Activated naive CD4-positive, alpha-beta T cell treated with anti-CD3 and anti-CD28 coated beads, Interleukin-2, amount 10 ng/mL, durations not matched to agents 7 days and 5 days (primary cell): Measurements from ENCODE around the gene LTB4R.

Experiments used
- CTCF ChIA-PET: fragments of 350-600 bp; sonication (Branson Sonifier 250); formaldehyde crosslinking; loops from one replicate; lab custom pipeline; 2021; ENCODE audit warnings: antibody characterized with exemption; lab: Charles Lee
- DNase-seq: peaks from one replicate; pipeline ENCODE4 v3.0.0-alpha.2; 2020
- H3K27ac Mint-ChIP-seq: one replicate; pipeline ENCODE4 v1.8.0; 2021; ENCODE audit warnings: mild to moderate bottlenecking, moderate library complexity, mixed read lengths
- H3K27me3 Mint-ChIP-seq: one replicate; pipeline ENCODE4 v1.8.0; 2021; ENCODE audit warnings: mild to moderate bottlenecking, mixed read lengths
- H3K36me3 Mint-ChIP-seq: one replicate; pipeline ENCODE4 v1.8.0; 2021; ENCODE audit warnings: mixed read lengths
- H3K4me1 Mint-ChIP-seq: one replicate; pipeline ENCODE4 v1.8.0; 2021; ENCODE audit warnings: mixed read lengths
- H3K4me3 Mint-ChIP-seq: one replicate; pipeline ENCODE4 v1.8.0; 2021; ENCODE audit warnings: mild to moderate bottlenecking, moderate library complexity, mixed read lengths
- H3K9me3 Mint-ChIP-seq: one replicate; pipeline ENCODE4 v1.8.0; 2021; ENCODE audit warnings: mixed read lengths

LTB4R gene

GRCh38 chr14:24299255-24300191 is 11.8 kb upstream of the LTB4R start, which contains the start of the genes DHRS1 and NOP9:
DHRS1 (minus strand) TSS chr14:24299780; CDS start chr14:24299106, 674 bp downstream.
NOP9 (plus strand) TSS chr14:24299850; CDS start chr14:24299955, 105 bp downstream.
- Mint-ChIP-seq H3K36me3 (peaks cover 37% of the 10 kb centered on the region), H3K27ac (peak within 1 kb of the TSS; percentile 93), H3K9me3 (no peaks in the 10 kb centered on the region), H3K4me3 (peak within 1 kb of the TSS; percentile 93), H3K4me1 (peaks cover 58% of the 10 kb centered on the region), H3K27me3 (peaks cover 5% of the 10 kb centered on the region)
- CTCF ChIA-PET: interaction anchor here (1.3 to 8.3 kb wide), 8 partner anchors 10 to 132 kb away, joined by 4 to 223 read pairs (median 11); partner anchors contain the start of genes CIDEB, LTB4R, LTB4R2 and MDP1
- peak; percentile 94 for DNase-seq

GRCh38 chr14:24300326-24300980 is 10.8 kb upstream of the LTB4R start:
- DNase-seq: no peak
- no peaks in the 10 kb centered on the region for H3K9me3 Mint-ChIP-seq
- peak overlapping the region; percentile 93 for H3K4me3 Mint-ChIP-seq
- H3K36me3 Mint-ChIP-seq: peaks cover 47% of the 10 kb centered on the region
- H3K27me3 Mint-ChIP-seq: peaks cover 5% of the 10 kb centered on the region
- H3K4me1 Mint-ChIP-seq: peaks cover 61% of the 10 kb centered on the region
- CTCF ChIA-PET: interaction anchor here (1.3 to 8.3 kb wide), 6 partner anchors 9 to 131 kb away, joined by 5 to 223 read pairs (median 58); partner anchors contain the start of genes CIDEB, LTB4R, LTB4R2 and MDP1
- peak overlapping the region; percentile 93 for H3K27ac Mint-ChIP-seq

DNA sequence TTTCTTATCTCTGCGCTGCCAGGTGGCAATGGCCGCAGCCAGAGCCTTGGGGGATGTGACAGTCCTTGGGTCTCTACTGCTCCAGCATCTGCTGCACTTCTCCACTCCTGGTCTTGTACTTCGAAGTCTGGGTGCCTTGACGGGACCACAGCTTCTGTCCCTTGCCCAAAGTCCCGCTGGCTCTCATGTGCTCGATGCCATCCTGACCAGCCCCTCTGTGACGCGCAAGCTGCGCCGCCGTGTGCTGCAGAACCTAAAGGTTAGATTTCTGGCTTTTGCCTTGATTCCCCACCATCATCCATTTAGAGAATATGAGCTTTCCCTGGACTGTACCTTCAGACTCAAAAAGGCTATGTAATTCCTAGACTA is 7.3 kb upstream of the LTB4R start:
- no peaks in the 10 kb centered on the region for H3K9me3 Mint-ChIP-seq
- peaks cover 5% of the 10 kb centered on the region for H3K27me3 Mint-ChIP-seq
- H3K4me1 Mint-ChIP-seq: peaks cover 49% of the 10 kb centered on the region
- H3K27ac Mint-ChIP-seq: no peak overlapping the region
- no peak overlapping the region for H3K4me3 Mint-ChIP-seq
- peaks cover 57% of the 10 kb centered on the region for H3K36me3 Mint-ChIP-seq
- no peak for DNase-seq
- CTCF ChIA-PET: interaction anchor here (1.3 kb wide), 1 partner anchor 128 kb away, joined by 3 read pairs; no protein-coding TSS in a partner anchor

DNA sequence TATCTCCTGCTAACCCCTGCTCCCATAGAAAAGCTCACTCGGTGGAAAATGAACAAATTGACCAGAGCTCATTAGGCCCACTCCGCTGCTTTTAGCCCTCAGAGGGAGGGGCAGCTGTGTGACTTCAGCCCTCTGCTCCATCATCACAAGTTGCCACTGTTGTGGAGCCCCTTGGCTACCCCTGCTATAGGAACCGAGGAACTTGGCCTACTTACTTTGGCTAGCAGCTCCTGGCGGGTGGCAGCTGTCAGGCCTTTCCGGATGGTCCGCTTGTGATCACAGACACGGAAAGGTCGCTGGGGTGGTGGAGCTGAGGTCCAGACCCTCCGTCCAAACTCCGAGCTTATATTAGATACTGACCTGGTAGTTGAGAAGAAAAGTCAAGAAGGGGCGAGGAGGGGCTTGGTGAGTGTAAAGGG is 4.1 kb upstream of the LTB4R start:
- peaks cover 44% of the 10 kb centered on the region for H3K4me1 Mint-ChIP-seq
- H3K36me3 Mint-ChIP-seq: peaks cover 59% of the 10 kb centered on the region
- H3K4me3 Mint-ChIP-seq: no peak overlapping the region
- H3K9me3 Mint-ChIP-seq: no peaks in the 10 kb centered on the region
- no peaks in the 10 kb centered on the region for H3K27me3 Mint-ChIP-seq
- no peak overlapping the region for H3K27ac Mint-ChIP-seq
- CTCF ChIA-PET: interaction anchor here (0.6 to 13.0 kb wide), 19 partner anchors 8 to 249 kb away, joined by 3 to 129 read pairs (median 6); partner anchors contain the start of genes ADCY4, CHMP4A, DHRS1 and KHNYN
- no peak for DNase-seq

DNA sequence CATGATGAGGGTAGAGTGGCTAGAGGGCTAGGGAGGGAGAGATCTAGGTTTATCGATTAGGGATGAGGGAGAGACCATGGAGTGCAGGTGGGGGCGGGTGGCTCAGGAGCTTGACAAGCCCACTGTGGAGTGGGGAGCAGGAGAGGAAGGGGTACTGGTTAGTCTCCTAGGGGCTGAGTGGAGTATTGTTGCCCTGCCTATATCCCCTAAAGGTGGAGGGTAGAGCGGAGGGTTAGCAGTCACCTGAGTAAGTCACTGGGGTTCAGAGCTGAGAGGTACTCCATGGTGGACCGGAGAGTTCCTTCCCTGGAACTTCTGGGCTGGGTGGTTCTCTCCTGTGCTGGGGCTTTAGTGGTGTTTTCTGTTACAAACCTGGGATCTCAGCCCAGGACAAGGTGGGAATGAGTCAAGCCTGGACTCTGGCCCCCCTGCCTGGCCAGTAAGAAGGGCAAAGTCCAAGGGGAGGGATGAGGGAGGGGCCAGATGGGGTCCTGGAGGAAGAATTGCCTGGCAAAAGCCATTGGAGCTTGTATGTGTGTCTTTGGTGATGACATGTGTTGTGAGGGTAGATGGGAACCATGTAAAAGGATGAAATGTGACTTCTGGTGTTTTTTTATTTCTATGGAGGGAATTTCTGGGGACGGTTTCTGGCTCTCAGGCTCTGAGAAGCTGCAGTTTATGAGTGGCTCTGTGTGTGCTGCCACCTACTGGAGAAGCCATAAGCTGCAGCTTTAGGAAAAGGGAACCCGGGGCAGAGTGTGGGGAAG is 3.5 kb upstream of the LTB4R start, which contains the start of gene CIDEB:
Gene CIDEB, minus strand, starts transcription at position 403 of the 767 bp plus-strand sequence. Its CDS starts 119 bp downstream, at position 284.
- Mint-ChIP-seq H3K4me1 (peaks cover 49% of the 10 kb centered on the region), H3K27me3 (no peaks in the 10 kb centered on the region), H3K9me3 (no peaks in the 10 kb centered on the region), H3K36me3 (peaks cover 60% of the 10 kb centered on the region), H3K4me3 (no peak within 1 kb of the TSS), H3K27ac (no peak within 1 kb of the TSS)
- CTCF ChIA-PET: interaction anchor here (0.6 to 13.0 kb wide), 44 partner anchors 9 to 249 kb away, joined by 3 to 129 read pairs (median 5); partner anchors contain the start of genes ADCY4, DHRS1, KHNYN and MDP1
- peak; percentile 75 for DNase-seq

DNA sequence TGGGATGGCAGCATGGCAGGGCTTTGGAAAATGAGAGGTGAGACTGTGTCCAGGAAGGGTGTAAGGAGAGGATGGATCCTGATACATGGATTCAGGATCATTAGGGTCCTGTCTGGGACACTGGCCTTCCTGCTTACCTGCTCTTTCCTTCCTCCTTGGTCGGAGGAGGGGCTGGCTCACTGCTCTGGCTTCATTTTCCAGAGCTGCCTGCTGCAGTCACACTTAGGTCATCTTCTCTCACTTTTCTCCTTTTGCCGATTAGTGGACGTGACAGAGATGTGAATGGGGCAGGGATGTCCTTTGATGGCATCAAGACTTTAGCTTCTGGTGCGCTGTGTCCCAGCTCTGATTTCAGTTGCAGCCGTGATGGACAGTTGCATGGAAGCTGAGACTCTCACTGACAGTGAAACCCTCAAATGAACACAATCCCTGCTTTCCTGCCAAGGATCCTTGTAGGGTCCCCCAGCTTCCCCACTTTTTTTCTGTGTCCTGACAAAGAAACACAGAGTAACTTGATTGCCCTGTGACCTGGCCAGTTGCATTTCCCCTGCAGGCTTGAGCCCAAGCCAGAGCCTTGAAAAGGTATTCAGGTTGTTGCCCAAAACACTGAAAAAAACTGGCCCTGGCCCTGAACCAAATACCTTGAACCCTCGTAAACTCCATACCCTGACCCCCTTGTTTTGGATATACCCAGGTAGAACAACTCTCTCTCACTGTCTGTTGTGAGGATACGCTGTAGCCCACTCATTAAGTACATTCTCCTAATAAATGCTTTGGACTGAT is 2.8 kb upstream of the LTB4R start:
- H3K4me1 Mint-ChIP-seq: peaks cover 56% of the 10 kb centered on the region
- H3K27me3 Mint-ChIP-seq: no peaks in the 10 kb centered on the region
- CTCF ChIA-PET: interaction anchor here (0.6 to 13.0 kb wide), 44 partner anchors 10 to 250 kb away, joined by 3 to 129 read pairs (median 6); partner anchors contain the start of genes ADCY4, DHRS1, GMPR2 and KHNYN
- no peaks in the 10 kb centered on the region for H3K9me3 Mint-ChIP-seq
- DNase-seq: no peak
- H3K36me3 Mint-ChIP-seq: peaks cover 61% of the 10 kb centered on the region
- no peak overlapping the region for H3K27ac Mint-ChIP-seq
- H3K4me3 Mint-ChIP-seq: no peak overlapping the region

- H3K4me3 Mint-ChIP-seq: peak within 1 kb of the TSS; percentile 81
- CTCF ChIA-PET: interaction anchor here (0.7 to 13.0 kb wide), 24 partner anchors 9 to 229 kb away, joined by 3 to 129 read pairs (median 6); partner anchors contain the start of genes ADCY4, CBLN3, DHRS1 and GMPR2
- H3K4me1 Mint-ChIP-seq: peaks cover 68% of the 10 kb centered on the region
- H3K27ac Mint-ChIP-seq: peak within 1 kb of the TSS; percentile 85
- no peaks in the 10 kb centered on the region for H3K9me3 Mint-ChIP-seq
- no peaks in the 10 kb centered on the region for H3K27me3 Mint-ChIP-seq
- peaks cover 60% of the 10 kb centered on the region for H3K36me3 Mint-ChIP-seq
- DNase-seq: no peak
Observed at GRCh38 chr14:24309538-24310264, 1.6 kb upstream of the LTB4R start, which contains the start of gene LTB4R2. LTB4R2 (plus strand) TSS chr14:24310140; CDS start chr14:24310665, 525 bp downstream.

DNA sequence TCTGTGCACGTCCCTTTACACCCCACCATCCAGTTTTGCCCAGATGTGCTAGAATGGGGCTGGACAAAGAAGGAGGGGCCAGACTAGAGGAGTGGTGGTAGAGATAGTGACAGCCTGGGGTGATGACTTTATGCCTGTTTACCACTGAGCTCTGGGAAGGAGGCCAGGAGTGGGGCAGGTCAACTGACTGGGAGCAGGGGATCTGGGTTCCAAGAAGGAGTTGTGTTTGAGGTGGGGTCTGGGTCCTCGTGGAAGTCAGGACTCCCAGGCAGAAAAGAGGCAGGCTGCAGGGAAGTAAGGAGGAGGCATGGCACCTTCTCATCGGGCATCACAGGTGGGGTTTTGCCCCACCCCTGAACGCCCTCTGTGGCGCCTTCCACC is 1.0 kb upstream of the LTB4R start:
- H3K36me3 Mint-ChIP-seq: peaks cover 54% of the 10 kb centered on the region
- CTCF ChIA-PET: interaction anchor here (0.7 to 13.0 kb wide), 18 partner anchors 12 to 121 kb away, joined by 3 to 129 read pairs (median 4); partner anchors contain the start of genes ADCY4, CBLN3, DHRS1 and GMPR2

DNA sequence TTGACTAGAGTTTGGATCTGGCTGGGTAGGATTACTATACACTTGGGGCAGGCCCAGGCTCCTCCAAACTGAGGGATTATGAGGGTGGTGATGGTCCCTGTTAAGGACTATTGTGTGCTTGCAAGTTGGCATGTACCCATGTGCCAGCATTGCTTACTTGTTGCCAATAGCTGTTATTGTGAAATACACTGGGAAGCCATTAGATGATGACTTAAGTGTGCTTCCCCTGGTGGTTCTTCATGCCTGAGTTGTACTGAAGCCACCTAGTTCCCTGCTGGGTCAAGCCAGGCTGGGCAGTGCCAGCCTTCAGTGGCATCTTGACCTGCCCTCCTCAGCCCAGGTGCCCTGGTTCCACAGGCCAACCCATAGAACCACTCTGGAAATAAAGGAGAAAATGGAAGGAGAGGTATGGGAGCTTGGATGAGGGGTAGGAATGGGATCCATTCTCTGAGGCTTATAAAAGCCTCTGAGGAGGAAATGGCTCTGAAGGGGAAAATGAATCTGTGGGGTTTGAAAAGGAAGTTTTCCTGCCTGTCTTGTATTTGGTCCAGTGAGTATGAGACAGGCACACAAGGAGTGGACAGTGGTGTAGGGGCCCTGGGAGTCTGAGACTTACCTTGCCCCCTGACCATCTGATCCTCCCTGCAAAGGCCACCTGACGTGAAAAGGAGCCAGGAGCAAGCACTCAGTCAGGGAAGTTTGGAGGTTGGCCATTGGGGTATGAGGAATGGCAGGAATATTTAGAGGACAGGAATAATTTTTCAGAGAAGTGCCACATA is 724 bp downstream of the LTB4R start:
- no peaks in the 10 kb centered on the region for H3K9me3 Mint-ChIP-seq
- peak overlapping the region; percentile 88 for H3K27ac Mint-ChIP-seq
- peaks cover 77% of the 10 kb centered on the region for H3K4me1 Mint-ChIP-seq
- CTCF ChIA-PET: interaction anchor here (0.6 to 13.0 kb wide), 8 partner anchors 13 to 1017 kb away, joined by 4 to 129 read pairs (median 14); partner anchors contain the start of genes ADCY4, CBLN3, DHRS1 and KHNYN
- DNase-seq: no peak
- peaks cover 43% of the 10 kb centered on the region for H3K36me3 Mint-ChIP-seq
- peak overlapping the region; percentile 81 for H3K4me3 Mint-ChIP-seq
- H3K27me3 Mint-ChIP-seq: no peaks in the 10 kb centered on the region

More for the DNA sequence above, 1.0 kb upstream of the LTB4R start:
- Mint-ChIP-seq H3K27ac (peak overlapping the region; percentile 85), H3K27me3 (no peaks in the 10 kb centered on the region), H3K4me3 (peak overlapping the region; percentile 81), H3K4me1 (peaks cover 71% of the 10 kb centered on the region), H3K9me3 (no peaks in the 10 kb centered on the region)
- no peak for DNase-seq

GRCh38 chr14:24312736-24313507 is 1.6 kb downstream of the LTB4R start:
- DNase-seq: peak; percentile 71
- CTCF ChIA-PET: interaction anchor here (0.9 to 13.0 kb wide), 6 partner anchors 14 to 255 kb away, joined by 3 to 129 read pairs (median 14); partner anchors contain the start of genes ADCY4, CBLN3, DHRS1 and KHNYN
- Mint-ChIP-seq H3K36me3 (peaks cover 40% of the 10 kb centered on the region), H3K27ac (peak overlapping the region; percentile 88), H3K4me1 (peaks cover 77% of the 10 kb centered on the region), H3K27me3 (no peaks in the 10 kb centered on the region), H3K4me3 (peak overlapping the region; percentile 81), H3K9me3 (no peaks in the 10 kb centered on the region)
